AG08395 (cell line): ENCODE data around the gene SPIRE1.

ENCODE experiments used
- DNase-seq: peaks from one replicate; pipeline ENCODE4 v3.0.0; 2012; ENCODE audit warnings: mixed read lengths, low spot score

The SPIRE1 gene

DNA sequence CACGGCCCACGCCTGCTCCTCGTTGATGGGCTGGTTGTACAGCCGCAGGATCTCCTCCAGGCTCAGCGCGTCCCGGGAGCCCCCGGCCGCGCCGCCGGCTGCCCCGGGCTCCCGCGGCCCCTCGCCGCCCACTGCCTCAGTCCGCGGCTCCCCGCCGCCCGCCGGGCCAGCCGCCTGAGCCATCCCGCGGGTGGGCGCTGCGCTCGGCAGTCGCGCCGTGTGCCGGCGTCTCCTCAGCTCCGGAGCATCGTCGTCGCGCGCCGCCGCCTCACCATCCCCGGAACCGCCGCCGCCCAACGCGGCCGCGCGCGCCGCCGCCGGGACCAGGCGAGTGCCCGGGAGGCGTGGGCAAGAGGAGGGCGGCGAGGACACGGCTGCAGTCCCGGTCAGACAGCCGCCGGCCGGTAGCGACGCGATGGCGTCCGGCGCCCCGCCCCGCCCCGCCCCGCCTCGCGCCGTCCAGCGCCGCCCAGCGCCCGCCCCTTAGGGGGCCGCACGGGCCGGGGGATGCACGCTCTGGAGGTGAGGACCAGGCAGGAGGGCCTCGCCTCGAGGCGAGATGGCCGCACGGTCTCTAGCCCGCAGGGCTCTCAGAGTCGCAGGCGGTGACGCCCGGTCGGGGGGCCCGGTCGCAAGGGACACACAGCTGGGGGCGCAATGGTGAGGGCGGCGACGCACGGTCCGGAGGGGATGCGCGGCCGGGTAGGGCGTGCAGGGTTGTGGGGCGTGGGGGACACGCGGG is at the start of gene SPIRE1:
Gene SPIRE1 (minus strand): TSS at position 424 of the 742 bp plus-strand sequence. CDS start 241 bp downstream, at position 183.
- DNase-seq: peak; percentile 79

- peak; percentile 58 for DNase-seq
These were observed 45.8 kb upstream of the SPIRE1 start for GRCh38 chr18:12703664-12704063.

DNA sequence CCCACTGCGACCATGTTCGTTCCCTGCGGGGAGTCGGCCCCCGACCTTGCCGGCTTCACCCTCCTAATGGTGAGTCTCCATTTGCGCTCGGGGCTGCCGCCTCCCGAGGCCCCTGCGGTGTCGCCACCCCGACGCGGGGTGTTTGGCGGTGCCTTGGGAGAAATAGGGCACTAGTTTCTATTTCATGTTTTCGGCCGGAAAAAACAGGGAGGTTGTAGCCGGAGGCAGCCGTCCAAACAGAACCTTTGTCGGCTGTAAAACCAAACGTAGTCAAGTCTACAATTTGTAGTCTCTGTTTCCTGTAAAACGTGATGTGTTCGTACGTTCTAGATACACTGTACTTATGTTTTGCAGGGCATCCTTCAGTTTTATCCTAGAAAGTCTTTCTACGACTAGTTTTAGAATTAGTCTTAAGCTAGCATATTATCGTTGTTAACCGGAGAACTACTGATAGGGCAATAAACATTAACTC is 45.2 kb upstream of the SPIRE1 start:
- no peak for DNase-seq

GRCh38 chr18:12702221-12703095 is 44.6 kb upstream of the SPIRE1 start, which contains the start of the genes CEP76 and PSMG2:
Gene CEP76 (minus strand): TSS chr18:12702723. CDS start chr18:12702548, 175 bp downstream.
Gene PSMG2 (plus strand): TSS chr18:12703042. CDS start chr18:12703108, 66 bp downstream.
- DNase-seq: peak; percentile 96

- no peak for DNase-seq
These were observed 43.3 kb upstream of the SPIRE1 start for GRCh38 chr18:12701161-12701560.

GRCh38 chr18:12699747-12700146 is 41.8 kb upstream of the SPIRE1 start:
- DNase-seq: no peak

GRCh38 chr18:12694032-12694431 is 36.1 kb upstream of the SPIRE1 start:
- no peak for DNase-seq

GRCh38 chr18:12692206-12692605 is 34.3 kb upstream of the SPIRE1 start:
- DNase-seq: no peak

DNA sequence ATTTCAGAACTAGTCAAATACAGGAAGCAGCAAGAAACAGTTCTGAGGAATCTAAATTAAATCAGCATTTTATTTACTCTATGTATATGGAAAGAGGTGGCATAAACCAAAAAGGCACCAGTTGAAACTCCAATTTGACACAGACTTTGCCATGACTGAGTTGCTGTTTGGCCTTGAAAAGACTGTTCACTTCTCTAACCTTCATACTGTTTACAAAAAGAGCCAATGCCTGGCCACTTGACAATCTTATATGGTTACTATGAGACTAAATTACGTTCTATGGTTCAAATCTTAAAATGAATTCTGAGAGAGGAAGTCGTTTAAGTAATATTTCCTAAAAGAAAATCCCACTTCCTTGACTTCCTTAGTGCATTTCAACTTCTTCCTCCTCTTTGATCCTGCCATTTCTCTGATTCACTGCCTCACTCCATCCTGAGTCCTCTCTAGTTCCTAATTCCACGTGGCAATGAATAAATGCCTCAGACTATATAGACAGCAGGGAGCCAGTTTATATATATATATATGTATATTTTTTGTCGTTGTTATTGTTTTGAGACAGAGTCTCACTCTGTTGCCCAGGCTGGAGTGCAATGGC is 31.4 kb upstream of the SPIRE1 start:
- DNase-seq: no peak

- DNase-seq: peak; percentile 6
These were observed 28.2 kb upstream of the SPIRE1 start for GRCh38 chr18:12686100-12686499.

- peak; percentile 62 for DNase-seq
These were observed 21.4 kb upstream of the SPIRE1 start for GRCh38 chr18:12679183-12679786.

DNA sequence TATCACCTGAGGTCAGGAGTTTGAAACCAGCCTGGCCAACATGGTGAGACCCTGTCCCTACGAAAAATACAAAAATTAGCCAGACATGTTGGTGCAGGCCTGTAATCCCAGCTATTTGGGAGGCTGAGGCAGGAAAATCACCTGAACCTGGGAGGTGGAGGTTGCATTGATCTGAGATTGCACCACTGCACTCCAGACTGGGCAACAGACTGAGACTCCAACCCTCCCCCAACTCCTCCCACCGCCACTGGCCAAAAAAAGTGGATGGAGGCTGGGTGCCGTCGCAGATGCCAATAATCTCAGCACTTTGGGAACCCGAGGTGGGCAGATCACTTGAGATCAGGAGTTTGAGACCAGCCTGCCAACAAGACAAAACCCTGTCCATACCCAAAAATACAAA is 10.1 kb upstream of the SPIRE1 start:
- DNase-seq: no peak

DNA sequence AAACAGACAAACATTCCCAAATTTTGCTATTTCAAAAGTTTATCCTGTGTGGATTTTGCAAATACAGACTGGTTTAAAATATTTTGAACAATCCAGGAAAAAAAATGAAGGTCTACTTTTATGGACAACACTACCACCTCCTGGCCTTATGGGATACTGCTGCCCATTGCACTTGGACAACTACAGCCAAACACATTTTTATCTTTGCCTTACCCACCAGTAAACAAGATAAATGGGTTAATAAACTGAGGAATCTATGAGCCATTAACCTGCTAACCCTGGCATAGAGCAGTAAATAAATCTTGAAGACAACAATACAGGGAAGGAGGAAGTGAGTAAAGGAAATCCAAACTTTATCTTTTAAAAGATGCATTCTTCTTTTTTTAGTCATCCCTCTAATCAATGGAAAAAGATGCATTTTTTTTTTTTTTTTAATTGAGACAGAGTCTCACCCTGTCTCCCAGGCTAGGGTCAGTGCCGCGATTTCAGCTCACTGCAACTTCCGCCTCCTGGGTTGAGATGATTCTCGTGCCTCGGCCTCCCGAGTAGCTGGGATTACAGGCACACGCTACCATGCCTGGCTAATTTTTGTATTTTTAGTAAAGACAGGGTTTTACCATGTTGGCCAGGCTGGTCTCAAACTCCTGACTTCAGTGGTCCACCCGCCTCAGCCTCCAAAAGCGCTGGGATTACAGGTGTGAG is 2.1 kb upstream of the SPIRE1 start:
- DNase-seq: peak; percentile 71

DNA sequence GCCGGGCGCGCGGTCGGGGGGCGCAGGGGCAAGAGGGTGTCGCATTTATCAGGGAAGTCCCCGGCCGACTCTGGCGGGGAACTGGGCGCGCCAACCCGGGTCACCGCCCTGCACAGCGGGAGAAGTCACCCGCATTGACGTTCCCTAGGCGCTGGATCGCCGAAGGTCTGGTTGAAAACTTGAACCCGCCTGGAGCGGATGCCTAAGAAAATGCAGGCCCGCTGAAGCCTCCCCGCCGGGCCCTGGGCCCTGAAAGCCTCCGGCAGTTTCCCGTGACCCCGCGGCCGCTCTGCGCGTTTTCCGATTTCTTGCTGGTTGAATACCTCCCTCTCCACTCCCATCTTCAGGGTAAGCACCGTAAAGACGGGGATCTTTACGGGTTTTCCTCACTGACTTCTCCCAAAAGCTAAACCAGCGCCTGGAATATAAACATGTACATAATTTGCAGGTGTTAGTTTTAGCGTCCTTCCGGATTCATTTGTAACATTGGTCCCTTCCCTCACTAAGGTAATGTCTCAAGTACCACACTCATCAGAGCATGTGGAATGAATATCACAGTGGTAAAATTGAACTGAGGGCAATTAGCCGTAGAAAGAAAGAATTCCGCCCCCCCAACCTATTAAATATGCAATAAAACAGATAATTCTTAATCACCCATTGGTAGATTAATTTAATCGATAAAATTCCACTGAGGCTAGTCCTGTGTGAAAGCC is 675 bp upstream of the SPIRE1 start:
- DNase-seq: peak; percentile 6

DNA sequence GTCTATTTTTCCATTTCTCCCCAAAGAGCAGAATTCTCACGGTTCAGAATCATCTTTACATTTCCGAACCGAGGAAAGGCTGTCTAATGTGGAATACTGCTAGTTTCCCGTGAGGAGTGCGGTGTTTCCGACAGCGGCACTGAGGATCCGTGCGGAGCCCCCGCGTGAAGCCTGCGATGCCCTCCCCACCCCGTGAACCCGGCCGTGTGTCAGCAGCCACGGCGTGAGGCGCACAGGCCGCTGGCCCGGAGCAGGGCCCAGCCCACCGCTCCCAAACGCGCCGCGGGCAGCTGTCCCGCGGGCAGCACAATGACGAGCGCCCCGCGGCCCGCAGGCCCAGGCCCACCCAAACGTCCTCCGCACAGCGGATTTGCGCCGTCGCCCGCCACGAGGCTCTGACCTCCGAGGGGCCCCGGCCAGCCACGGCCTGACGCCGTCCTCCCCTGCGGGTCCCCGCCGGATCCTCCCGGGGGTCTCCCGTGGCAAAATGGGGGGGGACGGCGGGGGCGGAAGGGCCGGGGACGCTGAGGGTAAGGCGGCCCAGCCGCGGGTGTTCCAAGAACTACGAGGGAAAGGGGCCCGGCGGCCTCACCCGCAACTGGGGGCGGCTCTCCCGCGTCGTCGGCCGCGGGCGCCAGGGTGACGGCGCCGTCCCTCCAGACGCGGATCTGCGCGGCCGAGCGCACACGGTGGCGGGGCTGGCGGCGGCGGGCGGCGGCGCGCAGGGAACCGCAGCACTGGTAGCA is 796 bp downstream of the SPIRE1 start:
- DNase-seq: peak; percentile 42

DNA sequence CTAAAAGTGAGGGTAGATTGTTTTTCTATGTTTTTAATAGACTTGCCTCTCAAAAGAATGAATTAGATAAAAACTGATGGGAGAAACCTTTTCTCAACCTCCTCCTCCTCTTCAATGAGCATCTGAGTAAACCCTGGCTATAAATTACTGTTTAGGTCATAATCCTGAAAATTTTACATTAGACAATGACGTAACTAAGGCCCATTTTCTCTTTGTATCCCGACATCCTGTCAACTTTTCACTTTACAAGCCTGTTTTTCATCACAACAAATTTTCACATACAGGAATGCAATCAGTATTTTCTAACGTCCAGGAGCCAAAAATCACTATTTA is 1.3 kb downstream of the SPIRE1 start:
- DNase-seq: peak; percentile 10

GRCh38 chr18:12654971-12655370 is 2.9 kb downstream of the SPIRE1 start:
- DNase-seq: no peak

DNA sequence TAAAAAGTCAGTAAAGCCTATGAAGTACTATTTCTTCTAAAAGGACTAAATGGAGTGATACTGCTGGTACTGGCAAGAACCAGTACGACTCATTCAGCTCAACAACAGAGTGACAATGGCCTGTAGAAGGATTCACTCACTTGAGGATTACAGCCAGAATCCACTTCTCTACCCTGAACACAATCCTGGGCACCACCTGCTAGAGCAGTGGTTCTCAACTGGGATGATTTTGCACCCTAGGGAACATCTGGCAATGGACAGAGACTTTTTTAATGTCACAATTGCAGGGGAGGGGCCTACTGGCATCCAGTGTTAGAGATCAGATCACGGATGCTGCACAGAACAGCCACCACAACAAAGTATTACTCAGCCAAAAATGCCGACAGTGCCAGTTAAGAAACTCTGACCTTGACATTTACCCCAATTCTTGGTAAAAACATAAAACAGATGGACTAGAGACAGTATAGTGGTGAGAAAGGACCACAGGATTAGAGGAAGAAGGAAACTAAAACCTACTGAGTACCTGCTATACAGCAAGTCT is 5.0 kb downstream of the SPIRE1 start:
- peak; percentile 63 for DNase-seq

GRCh38 chr18:12651651-12652050 is 6.3 kb downstream of the SPIRE1 start:
- no peak for DNase-seq

DNA sequence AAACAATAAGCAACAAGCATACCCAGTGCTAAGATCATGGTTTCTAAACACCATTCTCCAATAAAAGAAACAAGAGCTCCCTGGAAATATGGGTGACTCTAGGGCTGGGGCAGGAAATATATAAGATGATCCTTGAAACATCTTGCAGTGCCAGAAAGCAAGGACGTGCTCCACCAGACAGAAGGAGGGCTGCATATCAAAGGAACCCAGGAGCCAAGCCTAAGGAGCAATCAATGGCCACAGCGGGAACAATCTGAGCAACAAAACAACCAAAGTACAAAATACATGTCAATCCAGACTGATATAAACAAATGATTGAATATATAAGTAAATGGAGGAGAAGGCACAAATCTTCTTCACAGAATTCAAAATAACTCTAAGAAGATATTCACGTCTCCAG is 10.1 kb downstream of the SPIRE1 start:
- DNase-seq: no peak
